GM12801 (cell line): ENCODE data around the gene C22orf42.

Source experiments
- TF ChIP-seq, protein P1 (sequence below): IDR thresholded peaks from one replicate; pipeline ENCODE4 v1.5.1; 2011; ENCODE audit warnings: control low read depth; ENCODE audit not compliant: insufficient read length; ENCODE audit errors: extremely low read depth

Gene C22orf42

DNA sequence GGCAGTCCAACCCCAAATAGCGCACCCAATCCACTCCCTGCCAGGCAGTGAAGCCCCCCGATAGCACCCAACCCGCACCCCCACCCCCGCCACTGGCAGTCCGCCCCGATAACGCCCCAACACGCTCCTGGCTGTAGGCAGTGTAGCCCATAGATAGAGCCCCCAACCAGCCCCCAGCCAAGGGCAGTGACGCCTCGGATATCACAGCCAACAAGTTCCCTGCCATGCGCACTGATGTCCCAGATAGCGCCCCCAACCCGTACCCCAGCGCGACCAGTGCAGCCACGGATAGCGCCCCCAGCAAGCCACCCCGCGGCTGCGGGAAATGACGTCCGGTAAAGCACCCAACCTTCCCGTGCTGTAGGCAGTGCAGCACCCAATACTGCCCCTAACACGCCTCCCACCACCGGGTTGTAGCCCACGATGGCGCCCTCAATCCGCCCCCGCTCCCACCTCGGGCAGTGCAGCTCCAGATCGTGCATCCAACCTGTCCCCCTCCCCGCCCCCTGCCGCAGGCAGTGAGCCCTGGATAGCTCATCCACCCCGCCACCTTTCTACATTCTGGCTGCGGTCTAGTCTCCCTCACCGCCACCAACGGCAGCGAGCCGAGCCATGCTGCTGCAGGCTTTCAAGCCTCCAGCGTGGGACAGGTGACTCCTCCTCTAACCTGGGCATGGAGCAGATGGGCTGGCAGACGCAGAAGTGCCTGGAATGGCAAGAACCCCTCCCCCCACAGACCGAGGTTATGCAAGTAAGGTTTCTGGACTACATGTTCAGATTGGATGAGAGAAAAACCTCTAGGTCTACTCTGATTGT is 45.1 kb upstream of the C22orf42 start:
- TF ChIP-seq, protein P1, sequence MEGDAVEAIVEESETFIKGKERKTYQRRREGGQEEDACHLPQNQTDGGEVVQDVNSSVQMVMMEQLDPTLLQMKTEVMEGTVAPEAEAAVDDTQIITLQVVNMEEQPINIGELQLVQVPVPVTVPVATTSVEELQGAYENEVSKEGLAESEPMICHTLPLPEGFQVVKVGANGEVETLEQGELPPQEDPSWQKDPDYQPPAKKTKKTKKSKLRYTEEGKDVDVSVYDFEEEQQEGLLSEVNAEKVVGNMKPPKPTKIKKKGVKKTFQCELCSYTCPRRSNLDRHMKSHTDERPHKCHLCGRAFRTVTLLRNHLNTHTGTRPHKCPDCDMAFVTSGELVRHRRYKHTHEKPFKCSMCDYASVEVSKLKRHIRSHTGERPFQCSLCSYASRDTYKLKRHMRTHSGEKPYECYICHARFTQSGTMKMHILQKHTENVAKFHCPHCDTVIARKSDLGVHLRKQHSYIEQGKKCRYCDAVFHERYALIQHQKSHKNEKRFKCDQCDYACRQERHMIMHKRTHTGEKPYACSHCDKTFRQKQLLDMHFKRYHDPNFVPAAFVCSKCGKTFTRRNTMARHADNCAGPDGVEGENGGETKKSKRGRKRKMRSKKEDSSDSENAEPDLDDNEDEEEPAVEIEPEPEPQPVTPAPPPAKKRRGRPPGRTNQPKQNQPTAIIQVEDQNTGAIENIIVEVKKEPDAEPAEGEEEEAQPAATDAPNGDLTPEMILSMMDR: no peak

DNA sequence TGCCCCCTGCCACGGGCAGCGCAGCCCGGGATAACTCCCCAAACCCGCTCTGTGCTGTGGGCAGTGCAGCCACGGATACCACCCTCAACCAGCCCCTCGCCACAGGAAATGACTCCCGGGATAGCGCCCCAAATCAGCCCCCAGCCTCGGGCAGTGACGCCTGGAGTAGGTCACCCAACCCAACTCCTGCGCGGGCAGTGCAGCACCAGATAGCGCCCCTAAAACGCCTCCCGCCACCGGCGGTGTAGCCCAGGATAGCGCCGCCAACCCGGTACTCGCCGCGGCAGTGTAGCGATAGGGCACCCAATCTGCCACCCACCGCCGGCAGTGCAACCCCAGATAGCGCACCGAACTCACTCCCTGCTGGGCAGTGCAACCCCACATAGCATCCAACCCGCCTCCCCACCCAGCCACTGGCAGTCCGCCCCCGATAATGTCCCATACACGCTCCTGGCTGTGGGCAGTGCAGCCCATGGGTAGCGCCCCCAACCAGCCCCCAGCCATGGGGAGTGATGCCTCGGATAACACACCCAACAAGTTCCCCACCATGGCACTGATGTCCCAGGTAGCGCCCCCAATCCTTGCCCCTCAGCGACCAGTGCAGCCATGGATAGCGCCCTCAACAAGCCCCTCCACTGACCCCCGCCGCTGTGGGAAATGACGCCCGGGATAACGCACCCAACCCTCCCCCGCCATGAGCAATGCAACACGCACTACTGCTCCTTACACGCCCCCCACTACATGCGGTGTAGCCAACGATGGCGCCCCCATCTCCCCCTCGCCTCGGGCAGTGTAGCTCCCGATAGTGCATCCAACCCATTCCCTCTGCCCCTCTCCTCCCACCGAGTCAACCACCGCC is 44.3 kb upstream of the C22orf42 start:
- TF ChIP-seq, protein P1: no peak

DNA sequence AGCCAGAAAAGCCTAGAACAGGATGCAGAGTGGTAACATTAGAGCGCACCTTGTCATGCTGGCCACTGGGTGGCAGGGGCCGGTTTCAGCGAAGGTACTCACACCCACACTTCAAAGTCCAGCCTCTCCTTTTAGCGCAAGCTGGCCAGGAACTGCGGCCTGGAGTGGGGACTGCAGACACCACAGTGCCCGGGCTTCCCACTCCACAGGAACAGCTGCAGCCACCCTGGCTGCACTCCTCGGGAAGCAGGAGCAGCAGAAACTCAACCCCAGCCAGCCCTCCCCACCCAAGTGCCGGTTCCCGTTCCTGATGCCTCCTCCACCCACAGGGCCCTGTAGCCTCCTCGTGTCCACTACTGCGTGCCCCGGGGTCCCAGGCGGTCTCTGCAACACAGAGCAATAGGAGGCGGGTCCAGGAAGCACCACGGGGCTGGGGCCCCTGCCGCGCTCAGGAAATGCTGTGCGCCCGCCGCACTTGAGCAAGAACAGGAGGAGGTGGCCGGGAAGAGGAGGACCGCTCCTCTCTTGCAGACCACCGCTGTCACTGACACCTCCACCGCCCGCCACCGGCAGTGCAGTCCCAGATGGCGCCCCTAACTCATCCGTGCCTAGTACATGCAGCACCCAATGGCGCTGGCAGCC is 43.6 kb upstream of the C22orf42 start:
- TF ChIP-seq, protein P1: no peak

DNA sequence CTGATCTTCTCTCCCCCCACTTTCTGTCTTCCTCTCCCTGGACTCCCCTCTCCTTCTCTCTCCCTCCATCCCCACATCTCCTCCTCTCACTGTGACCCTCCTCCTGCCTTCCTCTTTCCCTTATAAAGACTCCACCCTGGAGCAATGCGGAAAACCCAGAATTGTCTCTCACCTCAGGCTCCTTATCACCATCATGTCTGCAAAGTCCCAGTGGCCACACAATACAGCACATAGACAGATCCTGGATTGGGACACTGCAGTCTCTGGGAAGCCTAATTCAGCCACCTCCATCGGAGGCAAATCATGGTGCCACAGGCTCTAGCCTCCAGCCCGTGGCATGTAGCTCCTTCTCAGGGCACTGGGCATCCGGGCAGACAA is 43.0 kb upstream of the C22orf42 start:
- TF ChIP-seq, protein P1: no peak

DNA sequence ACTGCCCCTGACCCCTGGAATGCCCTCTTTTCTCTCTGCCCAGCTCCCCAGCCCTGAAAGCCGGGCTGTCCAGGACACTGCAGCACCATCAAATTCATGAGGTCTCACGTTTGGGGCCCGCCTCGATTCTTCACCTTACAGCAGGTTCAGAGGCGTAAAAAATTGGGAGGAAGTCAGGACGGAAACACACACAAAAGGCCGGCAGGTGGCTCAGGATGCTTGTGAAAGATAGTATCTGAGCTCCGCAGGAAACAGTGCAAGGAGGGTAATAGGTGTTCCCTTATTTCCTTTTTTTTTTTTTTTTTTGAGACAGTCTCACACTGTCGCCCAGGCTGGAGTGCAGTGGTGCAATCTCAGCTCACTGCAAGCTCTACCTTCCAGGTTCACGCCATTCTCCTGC is 41.6 kb upstream of the C22orf42 start:
- TF ChIP-seq, protein P1: no peak

DNA sequence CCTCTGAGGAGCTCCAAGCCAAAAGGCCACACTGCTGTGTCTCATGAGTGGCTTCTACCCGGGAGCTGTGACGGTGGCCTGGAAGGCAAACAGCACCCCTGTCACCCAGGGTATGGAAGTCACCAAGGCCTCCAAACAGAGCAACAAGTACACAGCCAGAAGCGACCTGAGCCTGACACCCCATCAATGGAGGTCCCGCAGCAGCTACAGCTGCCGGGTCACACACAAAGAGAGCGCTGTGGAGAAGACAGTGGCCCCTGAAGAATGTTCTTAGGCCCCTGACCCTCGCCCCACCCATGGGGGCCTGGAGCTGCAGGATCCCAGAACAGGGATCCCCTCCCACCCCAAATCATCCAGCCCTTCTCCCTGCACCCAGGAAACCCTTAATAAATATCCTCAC is 40.9 kb upstream of the C22orf42 start:
- TF ChIP-seq, protein P1: no peak

DNA sequence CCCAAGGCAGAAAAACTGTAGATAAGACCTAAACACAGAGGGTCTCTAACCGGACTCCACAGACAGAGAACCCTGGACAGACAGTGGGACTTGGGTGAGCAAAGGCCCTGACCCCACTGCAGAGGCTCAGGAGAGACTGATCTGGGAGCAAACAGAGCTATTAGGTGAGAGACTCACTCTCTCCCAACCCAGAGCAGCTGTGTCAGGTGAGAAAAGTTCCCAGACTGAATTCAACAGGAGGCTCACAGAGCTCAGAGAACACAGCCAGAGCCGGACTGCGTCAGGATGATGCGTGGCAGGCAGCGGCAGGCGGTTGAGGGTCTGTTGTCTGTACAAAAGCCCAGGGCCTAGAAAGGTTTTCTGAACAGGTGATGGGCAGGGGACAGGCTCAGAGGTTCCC is 40.2 kb upstream of the C22orf42 start:
- TF ChIP-seq, protein P1: no peak
